ENCODE measurements around the gene MRPL27. TPM values are rescaled to one million over a fixed set of nuclear protein-coding genes. Genes with fewer than 3 reads are reported as not detected.

Gene MRPL27
- total RNA-seq, 1 donor from 2014 or later, result 77.2 TPM

- Mint-ChIP-seq H3K27ac (ENCODE audit: unreplicated experiment) (peak overlapping the region; percentile 97), H3K4me1 (ENCODE audit: low read depth, unreplicated experiment) (peaks cover 35% of the 10 kb centered on the region), H3K36me3 (ENCODE audit: unreplicated experiment) (no peaks in the 10 kb centered on the region), H3K27me3 (ENCODE audit: unreplicated experiment) (peaks cover 3% of the 10 kb centered on the region), H3K4me3 (ENCODE audit: unreplicated experiment) (peak overlapping the region; percentile 71), H3K9me3 (ENCODE audit: unreplicated experiment) (peaks cover 9% of the 10 kb centered on the region)
- TF ChIP-seq CTCF (IDR thresholded peaks at IDR 0.05; ENCODE audit: partially characterized antibody, unreplicated experiment), result no peak
- DNase-seq, result no peak
These were observed 8.3 kb downstream of the MRPL27 start for GRCh38 chr17:50364715-50365114.

GRCh38 chr17:50364061-50364458 lies 8.9 kb downstream of the MRPL27 start:
- Mint-ChIP-seq H3K36me3 (ENCODE audit: unreplicated experiment) (no peaks in the 10 kb centered on the region), H3K27ac (ENCODE audit: unreplicated experiment) (peak overlapping the region; percentile 33), H3K4me1 (ENCODE audit: low read depth, unreplicated experiment) (peaks cover 35% of the 10 kb centered on the region), H3K9me3 (ENCODE audit: unreplicated experiment) (peaks cover 9% of the 10 kb centered on the region), H3K27me3 (ENCODE audit: unreplicated experiment) (peaks cover 6% of the 10 kb centered on the region), H3K4me3 (ENCODE audit: unreplicated experiment) (no peak overlapping the region)
- no peak for DNase-seq
- TF ChIP-seq CTCF (IDR thresholded peaks at IDR 0.05; ENCODE audit: partially characterized antibody, unreplicated experiment), result no peak

GRCh38 chr17:50363217-50364060 lies 9.5 kb downstream of the MRPL27 start:
- Mint-ChIP-seq H3K27me3 (ENCODE audit: unreplicated experiment) (peaks cover 6% of the 10 kb centered on the region), H3K36me3 (ENCODE audit: unreplicated experiment) (no peaks in the 10 kb centered on the region), H3K4me3 (ENCODE audit: unreplicated experiment) (peak overlapping the region; percentile 30), H3K27ac (ENCODE audit: unreplicated experiment) (peak overlapping the region; percentile 48), H3K4me1 (ENCODE audit: low read depth, unreplicated experiment) (peaks cover 35% of the 10 kb centered on the region), H3K9me3 (ENCODE audit: unreplicated experiment) (peaks cover 9% of the 10 kb centered on the region)
- no peak for TF ChIP-seq CTCF (IDR thresholded peaks at IDR 0.05; ENCODE audit: partially characterized antibody, unreplicated experiment)
- DNase-seq, result no peak

- no peak for DNase-seq
- H3K4me3 Mint-ChIP-seq (ENCODE audit: unreplicated experiment), result no peak overlapping the region
- peaks cover 35% of the 10 kb centered on the region for H3K4me1 Mint-ChIP-seq (ENCODE audit: low read depth, unreplicated experiment)
- peaks cover 9% of the 10 kb centered on the region for H3K9me3 Mint-ChIP-seq (ENCODE audit: unreplicated experiment)
- peak overlapping the region; percentile 62 for H3K27ac Mint-ChIP-seq (ENCODE audit: unreplicated experiment)
- peaks cover 6% of the 10 kb centered on the region for H3K27me3 Mint-ChIP-seq (ENCODE audit: unreplicated experiment)
- no peaks in the 10 kb centered on the region for H3K36me3 Mint-ChIP-seq (ENCODE audit: unreplicated experiment)
- no peak for TF ChIP-seq CTCF (IDR thresholded peaks at IDR 0.05; ENCODE audit: partially characterized antibody, unreplicated experiment)
These were observed 10.3 kb downstream of the MRPL27 start for GRCh38 chr17:50362661-50363060.
